ENCODE measurements around the gene DUSP8.

DNA sequence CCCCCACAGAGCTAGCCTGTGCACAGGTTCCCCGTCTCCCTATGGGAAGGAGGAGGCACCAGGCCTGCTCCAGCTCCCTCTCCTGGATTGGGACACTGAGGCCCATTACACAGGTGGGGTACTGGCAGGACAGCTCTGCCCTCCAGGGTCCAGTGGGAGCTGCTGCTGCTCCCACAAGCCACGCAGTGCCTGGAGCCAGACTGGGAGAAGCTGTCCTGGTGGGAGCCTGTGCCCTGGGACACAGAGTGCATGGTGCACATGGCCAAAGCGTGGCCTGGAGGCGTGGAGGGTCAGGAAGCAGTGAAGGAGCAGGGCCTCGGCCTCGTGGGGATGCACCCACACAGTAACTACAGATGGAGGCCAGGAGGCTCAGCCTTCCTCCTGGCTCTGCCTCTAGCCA lies 27.5 kb downstream of the DUSP8 start:
- TF ChIP-seq, protein P1, sequence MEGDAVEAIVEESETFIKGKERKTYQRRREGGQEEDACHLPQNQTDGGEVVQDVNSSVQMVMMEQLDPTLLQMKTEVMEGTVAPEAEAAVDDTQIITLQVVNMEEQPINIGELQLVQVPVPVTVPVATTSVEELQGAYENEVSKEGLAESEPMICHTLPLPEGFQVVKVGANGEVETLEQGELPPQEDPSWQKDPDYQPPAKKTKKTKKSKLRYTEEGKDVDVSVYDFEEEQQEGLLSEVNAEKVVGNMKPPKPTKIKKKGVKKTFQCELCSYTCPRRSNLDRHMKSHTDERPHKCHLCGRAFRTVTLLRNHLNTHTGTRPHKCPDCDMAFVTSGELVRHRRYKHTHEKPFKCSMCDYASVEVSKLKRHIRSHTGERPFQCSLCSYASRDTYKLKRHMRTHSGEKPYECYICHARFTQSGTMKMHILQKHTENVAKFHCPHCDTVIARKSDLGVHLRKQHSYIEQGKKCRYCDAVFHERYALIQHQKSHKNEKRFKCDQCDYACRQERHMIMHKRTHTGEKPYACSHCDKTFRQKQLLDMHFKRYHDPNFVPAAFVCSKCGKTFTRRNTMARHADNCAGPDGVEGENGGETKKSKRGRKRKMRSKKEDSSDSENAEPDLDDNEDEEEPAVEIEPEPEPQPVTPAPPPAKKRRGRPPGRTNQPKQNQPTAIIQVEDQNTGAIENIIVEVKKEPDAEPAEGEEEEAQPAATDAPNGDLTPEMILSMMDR (IDR thresholded peaks at IDR 0.05), result no peak
- TF ChIP-seq POLR2A (IDR thresholded peaks at IDR 0.05) (no peak), EP300 (IDR thresholded peaks at IDR 0.05) (no peak)

Measured in ovary (tissue), 3 donors.